Activated CD4-positive, alpha-beta T cell treated with anti-CD3 and anti-CD28 coated beads, Interleukin-2, amount 50 U/mL, for 24 hours (primary cell): Measurements from ENCODE around the gene NMUR1.
A peak's percentile ranks its signal among the peaks of the same experiment; 100 is the strongest.

Experiments used
- DNase-seq, 2 donors: peaks; one replicate each; pipeline ENCODE4 v3.0.0-alpha.2; 2020; ENCODE audit warnings: low read depth in 1 of 2, low spot score in 1 of 2

Gene NMUR1

DNA sequence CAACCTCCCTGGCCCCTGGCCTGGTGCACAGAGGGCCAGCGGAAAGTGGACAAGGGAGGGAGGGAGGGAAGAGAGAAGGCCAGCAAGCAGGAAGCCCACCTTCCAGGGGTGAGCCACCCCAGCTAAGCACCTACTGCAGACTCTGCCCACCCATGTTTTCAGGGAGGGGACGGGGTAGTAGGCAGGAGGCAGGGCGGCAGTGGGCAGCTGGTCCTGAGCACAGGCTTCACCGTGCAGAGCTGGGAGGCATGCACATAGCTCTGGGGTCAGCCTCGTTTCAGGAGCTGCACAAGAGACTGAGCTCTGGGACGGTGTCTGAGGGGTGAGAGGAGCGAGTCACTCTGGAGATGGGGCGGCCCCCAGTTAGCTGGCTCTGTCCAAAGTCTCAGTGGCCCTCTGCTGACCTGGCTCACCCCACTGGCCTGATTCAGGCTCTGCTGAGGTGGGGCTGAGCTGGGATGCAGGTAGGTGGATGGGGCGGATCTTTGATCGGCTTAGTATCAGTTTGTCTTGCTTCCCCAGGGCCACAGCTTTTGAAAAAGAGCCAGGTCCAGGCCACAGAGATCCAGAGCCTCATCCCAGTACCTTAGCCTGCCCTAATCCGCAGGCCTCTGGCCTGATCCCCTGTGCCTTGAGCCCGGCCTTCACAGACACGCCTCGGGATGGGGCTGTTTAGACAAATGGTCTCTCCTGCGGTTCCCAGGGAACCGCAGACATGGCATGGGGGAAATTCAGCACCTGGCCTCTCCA, 3.7 kb downstream of the NMUR1 start:
- DNase-seq, result no peak

DNA sequence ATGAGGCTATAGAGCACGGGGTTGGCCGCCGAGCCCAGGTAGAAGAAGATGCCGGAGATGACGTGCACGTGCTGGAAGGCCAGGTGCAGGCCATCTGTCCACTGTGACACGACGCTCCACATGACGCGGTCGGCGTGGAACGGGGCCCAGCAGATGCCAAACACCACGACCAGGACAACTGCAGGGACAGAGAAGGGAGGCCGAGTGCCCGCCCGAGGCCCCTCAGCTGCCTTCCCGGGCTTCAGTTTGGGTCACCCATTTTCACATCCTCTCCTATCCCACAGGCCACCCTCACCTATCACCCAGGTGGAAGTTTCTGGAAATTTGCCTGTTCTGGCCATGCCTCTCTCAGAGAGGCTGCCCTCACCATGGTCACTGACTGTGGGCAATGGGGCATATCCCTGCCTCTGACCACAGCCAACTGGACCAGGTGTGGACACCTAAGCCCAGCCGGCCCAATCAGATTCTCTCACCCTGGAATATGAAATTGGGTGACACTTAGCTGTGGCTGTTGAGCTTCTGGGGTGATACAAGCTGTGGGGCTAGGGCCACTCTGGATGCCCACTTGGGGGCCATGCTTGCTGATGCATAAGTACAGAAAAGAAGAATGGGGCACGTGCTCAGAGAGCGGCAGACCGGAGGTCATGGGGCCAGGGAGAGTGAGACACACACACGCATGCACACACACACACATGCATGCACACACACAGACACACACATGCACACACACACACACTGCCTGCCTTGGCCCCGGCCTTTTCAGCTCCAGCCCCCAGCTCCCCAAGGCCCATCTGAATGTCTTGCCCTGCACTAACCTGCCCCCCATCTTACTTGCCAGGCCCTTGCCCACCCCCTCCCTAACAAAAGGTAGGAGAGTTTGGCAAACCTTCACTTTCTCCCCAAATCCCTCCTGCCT, 4.7 kb downstream of the NMUR1 start:
- DNase-seq, result no peak

DNA sequence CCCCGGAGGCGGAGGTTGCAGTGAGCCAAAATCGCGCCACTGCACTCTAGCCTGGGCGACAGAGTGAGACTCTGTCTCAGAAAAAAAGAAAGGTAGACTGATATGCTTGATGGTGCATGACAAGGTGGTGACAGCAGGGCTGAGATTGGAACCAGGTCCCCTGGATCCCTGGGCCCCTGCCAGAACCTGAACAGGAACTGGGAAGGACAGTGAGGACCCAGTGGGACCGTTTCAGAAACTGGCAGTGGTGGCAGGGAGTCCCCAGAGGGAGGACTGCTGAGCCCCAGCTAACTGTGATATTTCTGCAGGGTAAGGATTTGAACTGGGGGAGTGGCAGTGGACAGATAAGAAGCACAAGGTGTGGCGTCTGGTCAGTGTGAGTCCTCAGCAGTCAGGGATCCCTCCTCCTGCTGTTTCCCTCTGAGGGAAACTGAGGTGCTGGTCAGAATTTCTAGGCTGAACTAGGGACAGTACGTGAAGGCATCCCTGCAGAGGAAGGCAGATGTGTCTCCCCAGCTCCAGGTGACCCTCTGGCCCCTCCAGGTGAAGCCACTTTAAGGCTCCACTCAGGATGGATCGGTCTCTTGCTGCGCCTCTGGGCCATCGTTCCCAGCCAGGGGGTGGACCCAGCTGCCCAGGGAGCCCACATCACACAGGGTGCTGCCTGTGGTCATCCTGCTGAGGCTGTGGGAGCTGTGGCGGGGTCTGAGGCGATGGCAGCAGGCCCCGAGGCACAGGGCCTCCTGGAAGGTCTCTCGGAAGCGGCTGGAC, 5.6 kb downstream of the NMUR1 start:
- DNase-seq, result no peak

DNA sequence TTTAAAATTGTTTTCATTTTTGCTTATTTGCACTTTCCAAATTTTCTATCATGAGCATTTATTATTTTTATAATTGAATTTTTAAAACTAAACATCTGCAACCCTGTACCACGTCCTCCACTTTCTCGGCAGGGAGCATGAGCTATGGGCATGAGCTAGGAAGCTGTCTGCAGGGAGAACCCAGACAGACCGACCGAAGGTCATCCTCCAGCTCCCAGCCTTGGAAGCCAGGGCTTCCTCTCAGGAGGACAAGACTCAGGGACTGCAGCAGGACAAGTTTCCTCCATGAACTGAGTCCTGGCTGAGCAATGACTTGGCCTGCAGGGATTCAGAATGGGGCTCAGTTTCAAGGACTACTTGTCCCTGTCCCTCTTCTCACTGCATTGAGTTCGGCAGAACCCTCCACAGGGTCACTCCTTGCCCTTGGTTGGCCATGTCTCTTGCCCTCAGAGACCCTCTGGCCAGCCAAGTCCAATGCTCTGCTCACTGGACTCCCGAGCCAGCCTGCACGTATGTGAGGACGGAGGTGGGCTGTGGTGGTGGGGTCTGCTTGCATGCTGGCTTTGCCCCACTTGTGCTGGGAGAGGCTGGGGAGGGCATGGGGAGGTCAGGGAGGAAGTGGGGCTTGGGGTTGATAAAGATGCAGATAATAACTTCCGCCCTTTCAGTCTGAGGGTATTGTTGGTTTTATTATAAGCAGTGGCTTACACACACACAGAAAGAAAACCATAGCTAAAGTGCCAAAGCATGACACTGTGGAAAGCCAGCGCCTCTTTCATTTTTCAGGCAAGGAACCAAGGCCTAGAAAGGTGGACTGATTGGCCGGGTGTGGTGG, 6.6 kb downstream of the NMUR1 start:
- no peak for DNase-seq

DNA sequence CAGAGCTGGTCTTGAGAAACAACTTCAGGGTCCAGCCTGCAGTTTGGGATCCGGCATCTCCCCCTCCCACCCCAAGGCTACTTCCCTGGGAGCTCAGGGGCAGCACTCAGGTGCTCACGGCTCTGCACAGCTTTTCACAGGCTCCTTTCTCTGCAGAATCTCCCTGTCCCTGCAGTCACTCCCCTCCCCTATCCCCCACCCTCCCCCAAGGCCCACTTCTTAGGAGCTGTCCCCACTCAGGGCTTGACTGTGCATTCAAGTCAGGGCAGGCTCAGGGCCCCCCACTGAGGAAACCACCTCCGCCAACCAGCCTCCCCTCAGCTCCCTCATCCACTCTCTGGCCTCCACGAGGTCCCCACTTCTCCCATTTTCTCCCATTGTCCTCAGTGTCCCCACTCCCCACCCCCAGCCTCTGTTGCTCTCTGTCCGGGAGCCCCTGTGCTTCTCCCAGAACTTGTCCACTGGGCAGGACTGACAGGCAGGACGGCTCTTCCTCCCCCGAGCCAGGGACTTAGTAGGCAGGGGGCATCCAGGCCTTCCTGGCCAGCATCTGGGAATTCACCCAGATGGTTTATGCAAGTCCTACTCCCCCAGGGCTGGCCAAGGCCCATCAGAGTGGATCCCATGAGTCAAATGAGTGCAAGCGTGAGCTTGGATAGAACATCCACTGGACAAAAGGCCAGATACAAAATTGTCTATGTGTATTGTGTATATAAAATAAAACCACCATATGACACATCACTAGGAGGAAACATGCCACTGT, 7.6 kb downstream of the NMUR1 start:
- no peak for DNase-seq

DNA sequence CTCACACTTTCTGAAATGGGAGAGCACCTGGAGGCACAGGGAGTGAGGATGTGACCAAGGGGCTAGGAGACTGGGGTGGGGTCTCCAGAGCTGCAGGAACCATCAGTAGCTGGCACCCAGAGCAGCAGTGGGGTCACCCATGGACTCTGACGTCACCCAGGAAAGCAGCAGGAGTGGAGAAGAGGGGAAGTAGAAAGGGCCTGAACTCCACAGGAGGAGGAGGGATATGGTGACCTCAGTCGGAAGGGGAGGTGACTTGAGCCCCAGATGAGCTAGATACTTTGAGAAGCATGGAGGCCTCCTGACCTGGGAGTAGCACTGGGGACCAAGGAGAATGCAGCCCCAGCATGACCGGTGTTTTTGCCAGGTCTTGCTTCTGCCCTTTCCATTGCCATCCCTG, 8.8 kb downstream of the NMUR1 start:
- no peak for DNase-seq

DNA sequence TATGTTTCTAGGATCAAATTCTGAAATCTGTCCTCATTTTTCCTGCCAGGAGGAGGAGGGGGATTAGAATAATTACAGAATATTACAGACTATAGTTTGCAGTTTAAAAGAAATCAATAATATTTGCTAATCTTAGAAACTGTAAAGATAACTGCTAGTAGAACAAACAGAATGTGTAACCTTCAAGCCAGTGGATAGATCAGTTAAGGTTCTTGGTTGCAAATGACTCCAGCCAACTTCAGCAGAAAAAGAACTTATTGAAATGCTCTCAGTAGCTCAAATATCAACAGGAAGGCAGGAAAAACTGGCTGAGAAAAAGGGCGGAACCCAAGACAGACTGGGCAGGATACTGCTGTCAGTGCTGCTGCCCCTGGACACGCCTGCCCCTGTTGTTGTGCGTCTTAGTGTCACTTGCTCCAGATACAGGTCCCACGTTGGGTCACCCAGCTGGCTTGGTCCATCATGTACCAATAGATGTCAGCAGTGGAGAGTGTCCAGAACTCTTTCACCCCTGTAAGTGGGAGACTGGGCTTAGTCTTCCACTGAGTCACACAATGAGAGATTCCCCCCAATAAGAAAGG, 10.2 kb downstream of the NMUR1 start:
- no peak for DNase-seq

DNA sequence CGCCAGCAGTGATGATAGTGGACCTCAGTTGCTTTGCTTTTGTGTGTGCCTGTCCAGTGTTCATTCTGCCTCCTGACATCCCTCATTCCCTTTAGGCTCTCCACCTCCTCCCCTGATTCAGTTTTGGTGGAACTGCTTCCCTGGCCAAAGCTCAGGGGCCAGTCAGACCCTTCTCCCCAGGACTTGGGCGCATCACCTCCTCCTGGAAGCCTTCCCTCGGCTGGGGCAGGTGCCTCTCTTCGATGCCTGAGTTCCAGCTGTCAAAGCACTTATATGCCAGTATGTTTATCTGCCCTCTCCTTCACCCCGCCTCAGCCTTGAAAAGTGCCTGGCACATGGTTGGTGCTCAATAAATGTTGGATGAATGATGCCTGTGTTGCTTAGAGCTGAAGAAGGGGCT, 11.5 kb downstream of the NMUR1 start:
- DNase-seq, result no peak

DNA sequence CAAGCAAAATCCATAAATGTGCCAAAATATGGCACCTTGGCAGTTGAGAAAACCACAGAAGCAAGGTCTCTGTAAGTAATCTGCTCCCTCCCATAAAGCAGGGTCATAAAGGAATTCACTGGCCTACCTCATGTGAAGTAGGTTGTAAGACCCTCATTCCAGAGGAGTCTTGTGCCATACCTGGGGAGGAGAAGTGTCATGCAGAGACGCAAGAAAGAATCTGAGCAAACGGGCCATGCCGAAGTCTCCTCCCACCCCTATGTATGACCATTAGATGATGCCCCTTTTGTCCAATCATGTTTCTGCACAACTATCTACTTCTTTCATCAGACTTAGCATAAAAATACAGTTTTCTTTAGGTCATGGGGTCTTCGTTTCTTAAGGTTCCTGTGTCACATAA, 14.6 kb downstream of the NMUR1 start:
- no peak for DNase-seq

DNA sequence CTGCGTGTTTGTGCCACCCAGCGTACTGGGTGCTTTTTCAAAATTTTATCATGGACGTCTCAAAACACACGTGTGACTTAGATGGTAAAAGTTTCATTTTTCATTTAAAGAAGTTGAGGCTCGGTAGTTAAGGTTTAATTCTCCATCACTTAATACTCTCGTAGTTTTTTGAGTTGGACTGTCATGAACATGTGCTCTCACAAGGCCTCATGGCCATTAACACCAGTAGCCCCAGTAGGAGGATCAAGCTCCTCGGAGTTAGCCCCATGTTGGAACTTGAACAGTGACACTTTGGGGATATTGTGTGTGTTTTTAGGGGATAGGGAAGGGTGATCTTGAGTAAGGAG, 15.3 kb downstream of the NMUR1 start:
- no peak for DNase-seq

DNA sequence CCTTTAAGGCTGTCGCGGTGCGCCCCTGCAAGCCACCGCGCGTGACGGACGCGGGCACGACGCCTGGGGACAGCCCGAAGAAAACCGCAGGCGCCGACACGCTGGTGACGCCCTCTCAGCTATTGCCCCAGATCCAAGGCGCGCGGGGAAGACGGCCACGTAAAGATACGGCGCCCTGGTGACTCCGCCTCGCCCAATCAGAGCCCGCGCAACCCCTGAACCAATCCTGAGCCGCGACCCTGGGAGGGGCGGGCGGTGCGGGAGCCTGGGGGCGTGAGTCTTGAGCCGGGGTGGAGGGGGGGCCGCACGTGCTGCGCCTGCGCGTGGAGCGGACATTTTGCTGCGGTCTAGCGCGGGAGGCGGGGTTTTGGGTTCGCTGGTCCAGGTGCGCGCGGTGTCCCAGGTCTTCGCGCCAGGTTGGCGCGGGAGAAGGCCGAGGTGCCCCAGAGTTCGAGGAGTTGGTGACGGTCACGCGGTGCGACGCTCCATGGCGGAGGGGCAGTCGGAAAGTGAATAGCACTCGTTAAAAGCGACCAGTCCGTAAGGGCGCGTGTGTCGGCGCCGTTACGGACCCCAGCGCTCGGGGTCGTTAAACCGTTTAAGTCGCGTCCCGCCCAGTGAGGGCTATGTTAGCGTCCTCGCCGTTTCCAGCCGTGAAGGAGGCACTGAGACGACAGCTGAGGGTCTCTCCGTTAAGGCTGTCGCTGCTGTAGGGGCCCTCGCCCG, 15.9 kb downstream of the NMUR1 start:
- peak; percentile 95 to 96 for DNase-seq

DNA sequence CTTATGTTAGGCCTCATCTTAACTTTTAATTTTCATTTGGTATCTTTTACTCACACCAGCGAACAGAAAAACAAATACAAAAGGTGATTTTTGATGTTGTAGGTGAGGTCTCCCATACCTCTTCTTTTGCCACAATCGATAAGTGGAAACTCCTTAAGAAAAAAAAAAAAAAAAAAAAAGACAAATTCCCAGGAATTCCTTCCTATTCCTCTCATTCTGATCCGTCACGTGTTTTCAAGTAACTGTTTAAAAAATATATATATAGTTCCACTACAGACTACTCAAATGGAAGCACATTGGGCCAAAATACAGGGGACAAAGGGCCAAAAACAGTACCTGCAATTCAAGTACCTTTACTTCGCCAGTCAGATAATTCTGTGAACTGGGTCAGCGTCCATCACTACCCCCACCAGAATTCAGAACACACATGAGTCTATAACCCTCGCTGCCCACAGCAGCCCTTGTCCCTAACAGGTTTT, 16.5 kb downstream of the NMUR1 start:
- DNase-seq, result no peak

DNA sequence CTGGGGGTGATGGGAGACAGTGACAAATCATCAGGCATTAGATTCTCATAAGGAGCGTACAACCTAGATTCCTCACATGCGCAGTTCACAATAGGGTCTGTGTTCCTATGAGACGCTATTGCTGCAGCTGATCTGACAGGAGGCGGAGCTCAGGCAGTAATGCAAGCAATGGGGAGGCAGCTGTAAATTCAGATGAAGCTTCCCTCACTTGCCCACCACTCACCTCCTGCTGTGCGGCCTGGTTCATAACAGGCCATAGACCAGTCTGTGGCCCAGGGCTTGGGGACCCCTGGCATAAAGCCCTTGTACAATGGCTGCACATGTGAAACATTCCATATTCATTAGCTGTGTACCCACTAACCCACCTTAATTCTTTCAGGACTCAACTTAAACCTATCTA, 18.0 kb downstream of the NMUR1 start:
- DNase-seq, result no peak

DNA sequence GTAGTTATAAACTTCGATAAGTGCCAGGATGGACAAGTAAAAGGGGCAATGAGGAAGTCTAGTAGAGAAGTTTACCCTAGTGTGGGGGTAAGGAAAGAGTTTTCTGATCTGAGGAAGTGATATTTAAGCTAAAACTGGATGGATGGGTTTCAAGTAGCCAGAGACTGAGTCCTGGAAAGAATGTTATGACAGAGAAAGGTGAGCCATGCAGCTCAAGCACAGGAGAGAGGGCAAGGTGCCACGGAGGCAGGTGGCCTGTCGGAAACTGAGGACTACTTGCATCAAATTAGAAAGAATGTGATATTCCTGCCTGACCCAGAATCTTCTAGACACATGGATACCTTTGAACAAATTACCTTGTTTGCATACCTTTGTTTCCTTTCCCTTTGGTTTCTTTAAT, 26.5 kb downstream of the NMUR1 start:
- no peak for DNase-seq

DNA sequence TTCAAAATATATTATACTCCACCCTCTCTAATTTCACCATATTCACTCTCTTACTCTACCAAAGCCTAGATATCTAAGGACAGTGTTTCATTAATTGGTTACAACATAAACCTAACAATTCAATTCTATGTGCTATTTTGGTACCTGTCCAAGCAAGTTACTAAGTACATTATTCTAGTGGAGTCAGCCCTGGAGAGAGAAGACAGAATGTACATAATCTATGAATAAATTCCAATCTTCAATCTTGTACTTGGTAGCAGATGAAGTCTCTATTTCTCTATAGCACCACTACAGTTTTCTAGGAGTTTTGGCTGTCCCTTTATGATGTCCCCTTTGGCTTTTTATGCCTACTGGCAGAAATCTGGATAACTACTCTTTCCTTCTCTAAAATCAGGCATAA, 27.6 kb downstream of the NMUR1 start:
- no peak for DNase-seq

DNA sequence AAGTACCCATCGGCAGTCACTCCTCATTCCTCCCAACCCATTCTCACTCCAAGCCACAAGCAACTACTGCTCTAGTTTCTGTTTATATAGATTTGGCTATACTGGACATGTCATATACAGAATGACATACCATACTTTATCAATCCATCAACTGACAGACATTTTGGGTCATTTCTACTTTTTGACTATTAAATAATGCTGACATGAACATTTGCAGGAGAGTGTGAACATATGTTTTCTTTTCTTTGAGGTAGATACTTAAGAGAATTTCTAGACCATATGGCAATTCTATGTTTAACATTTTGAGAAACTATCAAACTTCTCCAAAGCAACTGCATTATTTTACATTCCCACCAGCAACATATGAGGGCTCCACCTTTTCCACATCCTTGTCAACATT, 32.6 kb downstream of the NMUR1 start:
- DNase-seq, result no peak

DNA sequence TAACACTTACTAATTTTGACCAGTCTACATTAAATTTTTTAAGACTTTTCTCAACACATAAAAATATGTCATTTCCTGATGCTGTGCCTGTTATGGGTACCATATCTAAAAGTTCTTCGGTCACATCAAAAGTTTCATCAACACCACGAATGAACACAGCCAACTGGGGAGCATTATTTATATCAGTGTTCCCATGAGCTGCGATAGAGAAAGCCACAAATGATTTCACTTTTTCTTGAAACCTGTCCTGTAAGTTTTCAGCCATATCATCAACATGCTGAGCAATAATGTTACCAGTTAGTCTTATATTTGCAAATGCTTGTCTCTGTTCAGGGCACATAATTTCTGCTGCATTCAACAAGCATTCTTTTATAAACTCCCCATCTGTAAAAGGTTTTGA, 35.6 kb downstream of the NMUR1 start:
- no peak for DNase-seq

DNA sequence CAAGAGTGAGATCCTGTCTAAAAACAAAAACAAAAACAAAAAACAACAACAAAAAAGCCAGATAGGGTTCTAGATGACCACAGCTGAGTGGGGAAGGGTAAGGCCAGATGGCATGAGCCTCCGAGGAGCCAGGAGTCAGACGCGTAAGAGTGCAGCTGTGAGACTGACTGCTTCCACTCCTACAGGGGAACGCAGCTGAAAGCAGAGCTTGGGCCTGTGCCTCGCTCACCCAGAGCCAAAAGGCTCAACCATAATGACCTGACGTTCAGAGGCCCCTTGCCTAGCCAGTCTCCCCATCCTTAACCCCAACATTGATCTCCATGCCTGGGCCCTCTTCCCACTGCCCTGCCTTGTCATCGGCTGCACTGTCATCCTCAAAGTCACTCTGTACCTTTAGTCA, 39.4 kb downstream of the NMUR1 start:
- no peak for DNase-seq

DNA sequence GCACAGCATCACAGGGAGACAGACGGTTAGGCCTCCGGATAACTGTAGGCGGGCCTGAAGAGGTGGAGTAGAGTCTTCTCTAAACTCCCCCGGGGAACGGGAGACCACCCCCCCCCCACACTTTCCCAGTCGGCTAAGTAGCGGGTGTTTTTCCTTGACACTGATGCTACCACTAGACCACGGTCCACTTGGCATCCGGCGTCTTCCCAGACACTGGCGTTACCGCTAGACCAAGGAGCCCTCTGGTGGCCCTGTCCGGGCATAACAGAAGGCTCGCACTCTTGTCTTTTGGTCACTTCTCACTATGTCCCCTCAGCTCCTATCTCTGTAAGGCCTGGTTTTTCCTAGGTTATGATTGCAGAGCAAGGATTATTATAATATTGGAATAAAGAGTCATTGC, 40.3 kb downstream of the NMUR1 start:
- DNase-seq, result no peak
